K562 (cell line): ENCODE results near the gene ATP9A. TPM values are rescaled to one million over a fixed set of nuclear protein-coding genes. Genes with fewer than 3 reads are reported as not detected.
A peak's percentile ranks its signal among the peaks of the same experiment; 100 is the strongest.
"Not testable (repeated sequence)": the region's sequence is repeated elsewhere in the genome, so short reads cannot be mapped to it uniquely, and the experiment has no call there.

ENCODE experiments used
- ATAC-seq: fragments of 200-7000 bp; cut with Tn5 transposase; 3 replicates; pipeline ENCODE4 v1.9.1; 2020; ENCODE audit warnings: moderate library complexity
- BruUV-seq: library from RNA; stranded (reverse); fragments of 400-500 nt; replicated peaks from 2 replicates; lab custom pipeline; 2021; lab: Mats Ljungman, UMichigan
- CTCF ChIA-PET: fragments of 300-600 bp; formaldehyde crosslinking; extraction: SDS; loops from one replicate; lab custom pipeline; 2021; ENCODE audit warnings: low intra/inter-chr PET ratio; lab: Yijun Ruan, JAX
- POLR2A ChIA-PET: fragments of 300-600, 350-650 bp; sonication (Branson Sonifier 250); formaldehyde crosslinking; extraction: SDS; loops from one replicate; lab custom pipeline; 2021; ENCODE audit warnings: antibody characterized with exemption, inconsistent platforms; lab: Yijun Ruan, JAX
- DNase-seq, 4 experiments: peaks; one replicate each; pipeline versions ENCODE4 v3.0.0 to v3.0.0-alpha.2; 2011 to 2018; ENCODE audit warnings: low spot score in 3 of 4, mixed read lengths in 3 of 4; ENCODE audit errors: extremely low read depth in 1 of 4
- FAIRE-seq: peaks from 2 replicates; lab custom pipeline; 2011; peaks lifted over from hg19 to GRCh38; lab: Jason Lieb, UNC
- H2AFZ ChIP-seq: 2 replicates; pipeline ENCODE4 v1.6.0; 2011; ENCODE audit warnings: low read depth, low read length, control low read depth, inconsistent platforms
- H3K27ac ChIP-seq: fragments of 200-600 bp; 3 replicates; pipeline ENCODE4 v1.8.0; 2011; ENCODE audit warnings: low read depth, mild to moderate bottlenecking, control low read depth, inconsistent platforms, low read length, moderate library complexity, mixed read lengths; ENCODE audit errors: extremely low read depth
- H3K27me3 ChIP-seq, 2 experiments: fragments of 300-600 bp in 1 of 2; 2 replicates in 1 of 2; 3 replicates in 1 of 2; pipeline versions ENCODE4 v1.6.0 to v1.8.0; 2011; ENCODE audit warnings: inconsistent platforms in 2 of 2, low read length in 2 of 2, mild to moderate bottlenecking in 1 of 2, mixed read lengths in 1 of 2, moderate library complexity in 1 of 2; ENCODE audit not compliant: control insufficient read depth in 2 of 2, insufficient read depth in 2 of 2
- H3K36me3 ChIP-seq: fragments of 300-600 bp; 3 replicates; pipeline ENCODE4 v1.8.0; 2011; ENCODE audit warnings: mild to moderate bottlenecking, low read length, inconsistent platforms; ENCODE audit not compliant: control insufficient read depth, insufficient read depth
- H3K4me1 ChIP-seq, 2 experiments: fragments of 200-600 bp in 1 of 2; replicated peaks in 1 of 2; 2 replicates in 1 of 2; 3 replicates in 1 of 2; pipeline versions ENCODE4 v1.5.1 to v1.8.0; 2011; ENCODE audit warnings: inconsistent platforms in 2 of 2, low read length in 2 of 2, mild to moderate bottlenecking in 1 of 2, mixed read lengths in 1 of 2, moderate library complexity in 1 of 2; ENCODE audit not compliant: control insufficient read depth in 2 of 2, insufficient read depth in 2 of 2
- H3K4me2 ChIP-seq: 2 replicates; pipeline ENCODE4 v1.6.1; 2011; ENCODE audit warnings: low read length, control low read depth, inconsistent platforms, mixed read lengths; ENCODE audit not compliant: insufficient read depth
- H3K4me3 ChIP-seq: fragments of 200-600 bp; sonication (generic), shearing (Covaris generic); 2 replicates; pipeline ENCODE4 v1.5.1; 2016; ENCODE audit warnings: control low read depth, inconsistent platforms
- H3K79me2 ChIP-seq: fragments of 200-600 bp; 3 replicates; pipeline ENCODE4 v1.8.0; 2011; ENCODE audit warnings: low read length, inconsistent platforms; ENCODE audit not compliant: control insufficient read depth, insufficient read depth
- H3K9ac ChIP-seq, 2 experiments: 2 replicates each; pipeline versions ENCODE4 v1.6.0 to v1.6.1; 2011; ENCODE audit warnings: low read depth in 2 of 2, low read length in 2 of 2, control low read depth in 1 of 2, inconsistent platforms in 1 of 2, mild to moderate bottlenecking in 1 of 2, mixed read lengths in 1 of 2; ENCODE audit not compliant: insufficient read depth in 1 of 2
- H3K9me1 ChIP-seq: one replicate; pipeline ENCODE4 v1.6.0; 2011; ENCODE audit warnings: inconsistent platforms, mild to moderate bottlenecking, low read length, moderate library complexity; ENCODE audit not compliant: control insufficient read depth, insufficient read depth
- H3K9me3 ChIP-seq: replicated peaks from 2 replicates; pipeline ENCODE4 v1.5.1; 2011; ENCODE audit warnings: low read depth, low read length, inconsistent platforms; ENCODE audit not compliant: control insufficient read depth, insufficient read depth
- H4K20me1 ChIP-seq: replicated peaks from 2 replicates; pipeline ENCODE4 v1.6.1; 2011; ENCODE audit warnings: low read length, inconsistent platforms, mixed read lengths; ENCODE audit not compliant: control insufficient read depth, insufficient read depth
- ADNP ChIP-seq: fragments of 200-800 bp; sonication (Bioruptor generic); IDR thresholded peaks from 2 replicates; pipeline ENCODE4 v1.6.1; 2016; ENCODE audit warnings: missing genetic modification characterization, missing compliant biosample characterization
- BCOR ChIP-seq: fragments of 450-650 bp; IDR thresholded peaks from 2 replicates; pipeline ENCODE4 v1.6.1; 2016
- RBM25 ChIP-seq: fragments of 200-400 bp; formaldehyde crosslinking; IDR thresholded peaks from 2 replicates; pipeline ENCODE4 v1.6.1; 2018; ENCODE audit warnings: low read length, low read depth, moderate library complexity; ENCODE audit not compliant: severe bottlenecking
- SMAD2 ChIP-seq: fragments of 150-350 bp; IDR thresholded peaks from 2 replicates; pipeline ENCODE4 v1.6.1; 2014; ENCODE audit warnings: low read depth, mild to moderate bottlenecking, low read length
- SMARCE1 ChIP-seq: fragments of 450-650 bp; IDR thresholded peaks from 2 replicates; pipeline ENCODE4 v1.7.1; 2016; ENCODE audit warnings: mild to moderate bottlenecking
- YY1 ChIP-seq, 3 experiments: IDR thresholded peaks; 2 replicates each; pipeline ENCODE4 v1.6.1; 2011; ENCODE audit warnings: low read length in 2 of 3, mild to moderate bottlenecking in 2 of 3, moderate library complexity in 2 of 3, borderline replicate concordance in 1 of 3, control low read depth in 1 of 3, low read depth in 1 of 3; ENCODE audit not compliant: insufficient read depth in 3 of 3, insufficient replicate concordance in 2 of 3, control insufficient read depth in 1 of 3, insufficient read length in 1 of 3; ENCODE audit errors: extremely low read depth in 1 of 3
- ZKSCAN3 ChIP-seq: fragments of 250-450 bp; sonication (Bioruptor Pico); IDR thresholded peaks from 2 replicates; pipeline ENCODE4 v1.4.0; 2020
- ZNF274 ChIP-seq: IDR thresholded peaks from 2 replicates; pipeline ENCODE4 v1.6.1; 2011; ENCODE audit warnings: low read depth, mild to moderate bottlenecking, low read length, moderate library complexity, borderline replicate concordance
- ZNF384 ChIP-seq: IDR thresholded peaks from 2 replicates; pipeline ENCODE4 v1.6.1; 2012; ENCODE audit warnings: low read depth, low read length, improper control_type of control experiment
- WGBS: fragments of 100-300 bp; shearing (Covaris generic); methylation state at CpG from one replicate; pipeline ENCODE4 v1.1.6; 2016; ENCODE audit warnings: low coverage, mixed read lengths; ENCODE audit not compliant: insufficient coverage; ENCODE audit errors: missing lambda C conversion rate; 5-methylcytosine and 5-hydroxymethylcytosine counted together
- in situ Hi-C: fragments of 300-500 bp; cut with MboI; formaldehyde crosslinking; loops from 4 replicates; pipeline ENCODE4 v1.15.0; 2018; ENCODE audit warnings: inconsistent platforms, mixed read lengths
- intact Hi-C: fragments of 100-400 bp; cut with micrococcal nuclease; formaldehyde crosslinking; loops from 2 replicates; pipeline ENCODE4 v1.14.2; 2022
- polyA plus RNA-seq, 8 experiments: library from polyadenylated mRNA; depleted of rRNA in 4 of 8; stranded (reverse) in 5 of 8; unstranded in 3 of 8; fragments of >200 nt; fragmentation: Nextera tagmentation in 2 of 8; fragmentation: Illumina TruSeq in 1 of 8; extraction: Ambion mirVana in 2 of 8; extraction: Trizol in 1 of 8; gene quantifications; 2 replicates each; pipeline versions ENCODE4 v1.2.1 to v1.2.3, GENCODE V29; 2011 to 2014; ENCODE audit warnings: inconsistent platforms in 1 of 8, missing spikeins in 1 of 8
- total RNA-seq, 7 experiments: library from RNA; depleted of rRNA in 6 of 7; stranded (reverse); fragments of >200 nt in 6 of 7; fragmentation: Illumina TruSeq in 2 of 7; extraction: Trizol in 2 of 7; gene quantifications; 2 replicates each; pipeline versions ENCODE4 v1.2.1 to v1.2.3, GENCODE V29; 2011 to 2021; ENCODE audit warnings: low replicate concordance in 1 of 7

ATP9A gene
- total and polyA plus RNA-seq, 9 of the 15 experiments (the other 6 are each of a cell fraction or from before 2014, with no cell fraction given): 0.18 to 0.62 (median 0.29) TPM

DNA sequence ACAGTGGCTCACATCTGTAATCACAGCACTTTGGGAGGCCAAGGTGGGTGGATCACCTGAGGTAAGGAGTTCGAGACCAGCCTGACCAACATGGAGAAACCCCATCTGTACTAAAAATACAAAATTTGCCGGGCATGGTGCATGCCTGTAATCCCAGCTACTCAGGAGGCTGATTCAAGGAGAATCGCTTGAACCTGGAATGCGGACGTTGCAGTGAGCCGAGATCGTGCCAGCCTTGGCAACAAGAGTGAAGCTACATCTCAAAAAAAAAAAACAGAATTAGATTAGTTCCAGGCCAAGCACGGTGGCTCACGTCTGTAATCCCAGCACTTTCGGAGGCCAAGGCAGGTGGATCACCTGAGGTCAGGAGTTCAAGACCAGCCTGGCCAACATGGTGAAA, 2.8 kb downstream of the ATP9A start:
- H3K79me2 ChIP-seq, DNase-seq, H4K20me1 ChIP-seq, H3K9me3 ChIP-seq, ATAC-seq, H3K4me3 ChIP-seq, CTCF ChIA-PET, POLR2A ChIA-PET, in situ Hi-C loops, FAIRE-seq, intact Hi-C loops, H3K9me1 ChIP-seq, H3K9ac ChIP-seq, H3K36me3 ChIP-seq, H3K27ac ChIP-seq, BruUV-seq, H2AFZ ChIP-seq, H3K4me2 ChIP-seq: not testable (repeated sequence)
- Histone ChIP-seq H3K27me3 (peaks cover 0 to 21% of the 10 kb centered on the region in 2 experiments; a peak in 3 of 5 replicates), H3K4me1 (peaks cover 0 to 10% of the 10 kb centered on the region in 2 experiments; a peak in 2 of 5 replicates)
- 14% methylated on average over 10 of the region's 10 CpGs for WGBS

GRCh38 chr20:51763965-51764602, 4.1 kb downstream of the ATP9A start:
- WGBS: 6% methylated on average over 6 of the region's 6 CpGs

More at GRCh38 chr20:51763965-51764602, 4.1 kb downstream of the ATP9A start:
- H3K36me3 ChIP-seq: no peaks in the 10 kb centered on the region
- no peaks in the 10 kb centered on the region for H4K20me1 ChIP-seq
- TF ChIP-seq ADNP (peak; percentile 37; the same call in 1 of the 2 replicates), ZNF274 (no peak), RBM25 (peak; percentile 72), SMARCE1 (no peak), YY1 (IDR thresholded peaks at IDR 0.05; ENCODE audit: borderline replicate concordance in 1 of 3, control insufficient read depth in 1 of 3, extremely low read depth in 1 of 3, insufficient read depth in 3 of 3, insufficient read length in 1 of 3, insufficient replicate concordance in 2 of 3, low read depth in 1 of 3, low read length in 2 of 3) (peak in 1 of 3 experiments; percentile 17), SMAD2 (no peak), ZNF384 (no peak), BCOR (peak; percentile 45; the same call in 1 of the 2 replicates), ZKSCAN3 (CRISPR knock-in tag) (no peak)
- TF ChIP-seq, all 486 proteins: peak for 4
- DNase-seq: no peak
- Histone ChIP-seq H3K9me3 (no peaks in the 10 kb centered on the region), H3K27me3 (peaks cover 4 to 24% of the 10 kb centered on the region in 2 experiments; a peak in 4 of 5 replicates), H3K27ac (no peak overlapping the region), H3K79me2 (no peaks in the 10 kb centered on the region), H3K4me2 (no peak overlapping the region), H3K9me1 (no peaks in the 10 kb centered on the region), H3K9ac (no peak overlapping the region), H2AFZ (no peak overlapping the region), H3K4me1 (peaks cover 0 to 10% of the 10 kb centered on the region in 2 experiments; a peak in 2 of 5 replicates), H3K4me3 (no peak overlapping the region)
- FAIRE-seq: no peak
- ChIA-PET CTCF (no interaction called here), POLR2A (interaction anchor here (0.7 to 1.0 kb wide), 2 partner anchors 11 to 154 kb away, joined by 3 to 6 read pairs; no protein-coding TSS in a partner anchor)
- no TSS peak for BruUV-seq
- in situ Hi-C loops: no loop called here
- ATAC-seq: no peak
- intact Hi-C loops: no loop called here
